ENCODE measurements around the gene RNF187.

DNA sequence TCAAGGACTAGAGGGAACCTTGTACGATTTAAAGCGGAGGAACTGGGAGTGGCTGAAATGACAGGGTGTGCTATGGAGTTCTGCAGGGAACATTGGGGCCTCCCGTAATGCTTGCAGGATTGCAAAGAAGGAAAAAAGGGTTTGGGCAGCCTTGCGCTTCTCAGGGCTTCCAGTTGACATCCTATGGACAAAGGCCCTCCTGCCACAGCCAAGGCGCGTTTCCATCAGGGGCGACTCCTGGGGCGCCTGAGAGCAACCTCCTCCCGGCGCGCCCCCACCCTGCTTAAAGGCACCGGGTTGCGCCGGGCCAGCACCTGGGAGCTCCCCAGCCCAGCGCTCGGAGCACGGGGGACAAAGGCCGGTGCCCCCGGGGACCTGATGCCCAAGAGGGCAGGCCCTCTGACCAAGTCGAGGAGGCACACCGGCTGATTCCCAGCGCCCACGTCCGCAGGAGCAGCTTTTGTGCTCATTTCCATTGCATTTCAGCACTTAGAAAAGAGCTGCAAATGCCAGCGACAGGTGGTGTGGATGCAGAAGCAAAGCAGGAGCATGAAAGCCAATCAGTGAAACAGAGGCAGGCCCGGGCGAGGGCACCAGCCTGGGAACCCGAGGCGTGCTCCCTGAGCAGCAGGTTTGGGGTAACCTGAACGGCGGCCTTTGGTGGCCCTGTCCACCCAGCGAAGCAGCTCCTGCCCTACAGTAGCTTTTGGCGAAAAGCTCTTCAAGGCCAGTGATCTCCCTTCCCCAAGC lies 17.6 kb upstream of the RNF187 start:
- TF ChIP-seq, protein P1, sequence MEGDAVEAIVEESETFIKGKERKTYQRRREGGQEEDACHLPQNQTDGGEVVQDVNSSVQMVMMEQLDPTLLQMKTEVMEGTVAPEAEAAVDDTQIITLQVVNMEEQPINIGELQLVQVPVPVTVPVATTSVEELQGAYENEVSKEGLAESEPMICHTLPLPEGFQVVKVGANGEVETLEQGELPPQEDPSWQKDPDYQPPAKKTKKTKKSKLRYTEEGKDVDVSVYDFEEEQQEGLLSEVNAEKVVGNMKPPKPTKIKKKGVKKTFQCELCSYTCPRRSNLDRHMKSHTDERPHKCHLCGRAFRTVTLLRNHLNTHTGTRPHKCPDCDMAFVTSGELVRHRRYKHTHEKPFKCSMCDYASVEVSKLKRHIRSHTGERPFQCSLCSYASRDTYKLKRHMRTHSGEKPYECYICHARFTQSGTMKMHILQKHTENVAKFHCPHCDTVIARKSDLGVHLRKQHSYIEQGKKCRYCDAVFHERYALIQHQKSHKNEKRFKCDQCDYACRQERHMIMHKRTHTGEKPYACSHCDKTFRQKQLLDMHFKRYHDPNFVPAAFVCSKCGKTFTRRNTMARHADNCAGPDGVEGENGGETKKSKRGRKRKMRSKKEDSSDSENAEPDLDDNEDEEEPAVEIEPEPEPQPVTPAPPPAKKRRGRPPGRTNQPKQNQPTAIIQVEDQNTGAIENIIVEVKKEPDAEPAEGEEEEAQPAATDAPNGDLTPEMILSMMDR (conservative IDR thresholded peaks at IDR 0.05; ENCODE audit: low read length) = no peak
- TF ChIP-seq EZH2phosphoT487 (IDR thresholded peaks at IDR 0.05; ENCODE audit: borderline replicate concordance) = no peak
